SK-MEL-5 (cell line): ENCODE data around the gene ZNF763. TPM values are rescaled to one million over a fixed set of nuclear protein-coding genes. Genes with fewer than 3 reads are reported as not detected.
"Not testable (repeated sequence)": the region's sequence is repeated elsewhere in the genome, so short reads cannot be mapped to it uniquely, and the experiment has no call there.

ENCODE experiments used
- DNase-seq: peaks from one replicate; pipeline ENCODE4 v3.0.0-alpha.2; 2016; ENCODE audit warnings: low read depth, low spot score
- in situ Hi-C: cut with HindIII; loops from 2 replicates; pipeline ENCODE4 v1.10.0; 2016; ENCODE audit warnings: low sequenced_read_pairs, high pct_unique_total_duplicates, low pct_unique_long_range_greater_than_20kb
- polyA plus RNA-seq, 2 experiments: library from polyadenylated mRNA; depleted of rRNA; stranded (reverse); fragments of >200 nt; gene quantifications; 2 replicates each; pipeline ENCODE4 v1.2.3, GENCODE V29; 2015
- total RNA-seq: library from RNA; depleted of rRNA; stranded (reverse); fragments of >200 nt; shearing (Covaris generic); gene quantifications from 2 replicates; pipeline ENCODE4 v1.2.3, GENCODE V29; 2014; rRNA removed

ZNF763 gene
- 0.51 and 1.8 TPM in 2 replicates for total RNA-seq
- 0.11 TPM in 1 of 2 replicates, not detected in the other for polyA plus RNA-seq (2015; cell fraction: cytosol; rRNA removed)
- 2.4 and 7.7 TPM in 2 replicates for polyA plus RNA-seq (2015; cell fraction: nucleus; rRNA removed)

GRCh38 chr19:11964858-11965645 is at the start of gene ZNF763:
Gene ZNF763 (plus strand): TSS chr19:11965040. CDS start chr19:11965209, 169 bp downstream.
- DNase-seq = peak; percentile 66
- in situ Hi-C loops = no loop called here

GRCh38 chr19:11921852-11922495 is 42.9 kb upstream of the ZNF763 start:
- in situ Hi-C loops = no loop called here
- no peak for DNase-seq

GRCh38 chr19:11924886-11925650 is 39.8 kb upstream of the ZNF763 start, which contains the start of gene ZNF700:
Gene ZNF700 (plus strand): TSS chr19:11925107. CDS start chr19:11925211, 104 bp downstream.
- in situ Hi-C loops = no loop called here
- DNase-seq = peak; percentile 89

- DNase-seq, in situ Hi-C loops: not testable (repeated sequence)
Measured at GRCh38 chr19:11925651-11926187, 39.1 kb upstream of the ZNF763 start.

- no peak for DNase-seq
- in situ Hi-C loops = no loop called here
Measured at GRCh38 chr19:11927227-11927626, 37.6 kb upstream of the ZNF763 start.

GRCh38 chr19:11931051-11931450 is 33.8 kb upstream of the ZNF763 start:
- DNase-seq = peak; percentile 29
- in situ Hi-C loops = no loop called here

- in situ Hi-C loops = no loop called here
- DNase-seq = no peak
Measured at GRCh38 chr19:11931513-11931912, 33.3 kb upstream of the ZNF763 start.

- in situ Hi-C loops, DNase-seq: not testable (repeated sequence)
Measured at GRCh38 chr19:11935829-11936228, 29.0 kb upstream of the ZNF763 start.

- DNase-seq, in situ Hi-C loops: not testable (repeated sequence)
Measured at GRCh38 chr19:11938383-11938782, 26.5 kb upstream of the ZNF763 start.

GRCh38 chr19:11941361-11941887 is 23.4 kb upstream of the ZNF763 start:
- in situ Hi-C loops = not testable (repeated sequence)

GRCh38 chr19:11942008-11942842 is 22.6 kb upstream of the ZNF763 start:
- in situ Hi-C loops = no loop called here
- DNase-seq = no peak

More at GRCh38 chr19:11941361-11941887, 23.4 kb upstream of the ZNF763 start:
- DNase-seq = not testable (repeated sequence)

GRCh38 chr19:11942843-11943108 is 22.1 kb upstream of the ZNF763 start:
- in situ Hi-C loops = no loop called here
- no peak for DNase-seq

- in situ Hi-C loops = no loop called here
Measured at GRCh38 chr19:11944656-11945055, 20.2 kb upstream of the ZNF763 start.

GRCh38 chr19:11948646-11949045 is 16.2 kb upstream of the ZNF763 start:
- no peak for DNase-seq
- in situ Hi-C loops = no loop called here

More at GRCh38 chr19:11944656-11945055, 20.2 kb upstream of the ZNF763 start:
- DNase-seq = no peak

GRCh38 chr19:11949201-11949600 is 15.6 kb upstream of the ZNF763 start:
- no peak for DNase-seq
- in situ Hi-C loops = no loop called here

- not testable (repeated sequence) for DNase-seq
Measured at GRCh38 chr19:11949614-11950080, 15.2 kb upstream of the ZNF763 start.

GRCh38 chr19:11950312-11950711 is 14.5 kb upstream of the ZNF763 start:
- in situ Hi-C loops = no loop called here

More at GRCh38 chr19:11949614-11950080, 15.2 kb upstream of the ZNF763 start:
- in situ Hi-C loops = not testable (repeated sequence)

More at GRCh38 chr19:11950312-11950711, 14.5 kb upstream of the ZNF763 start:
- DNase-seq = no peak
